HG03565 (cell line): ENCODE data around the gene HABP2.

Source experiments
- ATAC-seq: cut with Tn5 transposase; IDR thresholded peaks from one replicate; pipeline ENCODE4 v1.9.1; 2021; ENCODE audit warnings: mild to moderate bottlenecking, moderate library complexity; ENCODE audit not compliant: unreplicated experiment

The HABP2 gene

GRCh38 chr10:113525713-113526112 lies 27.1 kb upstream of the HABP2 start:
- no peak for ATAC-seq

- ATAC-seq: no peak
These were observed 25.5 kb upstream of the HABP2 start for GRCh38 chr10:113527211-113527906.

GRCh38 chr10:113528876-113529275 lies 24.0 kb upstream of the HABP2 start:
- ATAC-seq: no peak

GRCh38 chr10:113529575-113529974 lies 23.3 kb upstream of the HABP2 start:
- ATAC-seq: no peak

GRCh38 chr10:113530476-113530875 lies 22.4 kb upstream of the HABP2 start:
- ATAC-seq: no peak

GRCh38 chr10:113532724-113533123 lies 20.1 kb upstream of the HABP2 start:
- no peak for ATAC-seq

GRCh38 chr10:113533801-113534200 lies 19.1 kb upstream of the HABP2 start:
- ATAC-seq: no peak

- no peak for ATAC-seq
These were observed 18.4 kb upstream of the HABP2 start for GRCh38 chr10:113534423-113534822.

- ATAC-seq: no peak
These were observed 15.2 kb upstream of the HABP2 start for GRCh38 chr10:113537672-113538071.

GRCh38 chr10:113538151-113538550 lies 14.7 kb upstream of the HABP2 start:
- no peak for ATAC-seq

GRCh38 chr10:113539789-113540188 lies 13.1 kb upstream of the HABP2 start:
- no peak for ATAC-seq

GRCh38 chr10:113540845-113541548 lies 11.9 kb upstream of the HABP2 start:
- no peak for ATAC-seq

- no peak for ATAC-seq
These were observed 11.3 kb upstream of the HABP2 start for GRCh38 chr10:113541549-113541927.

- no peak for ATAC-seq
These were observed 9.5 kb upstream of the HABP2 start for GRCh38 chr10:113543107-113543955.

- ATAC-seq: no peak
These were observed 8.5 kb upstream of the HABP2 start for GRCh38 chr10:113544392-113544791.

GRCh38 chr10:113547426-113547825 lies 5.4 kb upstream of the HABP2 start:
- no peak for ATAC-seq

GRCh38 chr10:113549856-113550255 lies 3.0 kb upstream of the HABP2 start:
- ATAC-seq: no peak

GRCh38 chr10:113550365-113550764 lies 2.5 kb upstream of the HABP2 start:
- ATAC-seq: no peak

GRCh38 chr10:113552014-113552413 lies 839 bp upstream of the HABP2 start:
- no peak for ATAC-seq

GRCh38 chr10:113553149-113553548 lies 296 bp downstream of the HABP2 start:
- ATAC-seq: no peak

- ATAC-seq: no peak
These were observed 1.4 kb downstream of the HABP2 start for GRCh38 chr10:113554214-113554613.

GRCh38 chr10:113555245-113555644 lies 2.4 kb downstream of the HABP2 start:
- ATAC-seq: no peak
